ENCODE measurements around the gene SDHAF1. TPM values are rescaled to one million over a fixed set of nuclear protein-coding genes. Genes with fewer than 3 reads are reported as not detected.

The SDHAF1 gene
- total RNA-seq, 4 donors from 2014 or later = 17.6 to 40.1 (median 29.6) TPM

DNA sequence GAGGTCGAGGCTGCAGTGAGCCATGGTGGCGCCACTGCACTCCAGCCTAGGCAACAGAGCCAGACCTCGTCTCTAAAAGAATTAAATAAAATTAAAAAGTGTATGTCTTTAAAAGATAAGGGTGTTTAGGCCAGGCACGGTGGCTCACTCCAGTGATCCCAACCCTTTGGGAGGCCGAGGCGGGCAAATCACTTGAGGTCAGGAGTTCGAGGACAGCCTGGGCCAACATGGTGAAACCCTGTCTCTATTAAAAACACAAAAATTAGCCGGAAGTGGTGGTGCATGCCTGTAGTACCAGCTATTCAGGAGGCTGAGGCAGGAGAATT lies 7.5 kb upstream of the SDHAF1 start:
- Histone ChIP-seq H3K27ac (no peak overlapping the region), H3K4me1 (peaks cover 10 to 13% (median 10%) of the 10 kb centered on the region in 3 donors), H3K4me3 (peak overlapping the region in 3 of 4 donors; percentile 37 to 64 (median 41)), H3K9me3 (no peaks in the 10 kb centered on the region), H3K27me3 (peaks cover 0 to 62% (median 4%) of the 10 kb centered on the region in 4 donors), H3K36me3 (no peaks in the 10 kb centered on the region)
- DNase-seq = no peak
- 27 to 28% methylated on average over 8 of the region's 8 CpGs for WGBS, 2 donors
- intact Hi-C loops (cut with DNase I) = no loop called here
- no peak for TF ChIP-seq POLR2A (IDR thresholded peaks at IDR 0.05)
- TF ChIP-seq, protein P1, sequence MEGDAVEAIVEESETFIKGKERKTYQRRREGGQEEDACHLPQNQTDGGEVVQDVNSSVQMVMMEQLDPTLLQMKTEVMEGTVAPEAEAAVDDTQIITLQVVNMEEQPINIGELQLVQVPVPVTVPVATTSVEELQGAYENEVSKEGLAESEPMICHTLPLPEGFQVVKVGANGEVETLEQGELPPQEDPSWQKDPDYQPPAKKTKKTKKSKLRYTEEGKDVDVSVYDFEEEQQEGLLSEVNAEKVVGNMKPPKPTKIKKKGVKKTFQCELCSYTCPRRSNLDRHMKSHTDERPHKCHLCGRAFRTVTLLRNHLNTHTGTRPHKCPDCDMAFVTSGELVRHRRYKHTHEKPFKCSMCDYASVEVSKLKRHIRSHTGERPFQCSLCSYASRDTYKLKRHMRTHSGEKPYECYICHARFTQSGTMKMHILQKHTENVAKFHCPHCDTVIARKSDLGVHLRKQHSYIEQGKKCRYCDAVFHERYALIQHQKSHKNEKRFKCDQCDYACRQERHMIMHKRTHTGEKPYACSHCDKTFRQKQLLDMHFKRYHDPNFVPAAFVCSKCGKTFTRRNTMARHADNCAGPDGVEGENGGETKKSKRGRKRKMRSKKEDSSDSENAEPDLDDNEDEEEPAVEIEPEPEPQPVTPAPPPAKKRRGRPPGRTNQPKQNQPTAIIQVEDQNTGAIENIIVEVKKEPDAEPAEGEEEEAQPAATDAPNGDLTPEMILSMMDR (IDR thresholded peaks at IDR 0.05) = no peak

DNA sequence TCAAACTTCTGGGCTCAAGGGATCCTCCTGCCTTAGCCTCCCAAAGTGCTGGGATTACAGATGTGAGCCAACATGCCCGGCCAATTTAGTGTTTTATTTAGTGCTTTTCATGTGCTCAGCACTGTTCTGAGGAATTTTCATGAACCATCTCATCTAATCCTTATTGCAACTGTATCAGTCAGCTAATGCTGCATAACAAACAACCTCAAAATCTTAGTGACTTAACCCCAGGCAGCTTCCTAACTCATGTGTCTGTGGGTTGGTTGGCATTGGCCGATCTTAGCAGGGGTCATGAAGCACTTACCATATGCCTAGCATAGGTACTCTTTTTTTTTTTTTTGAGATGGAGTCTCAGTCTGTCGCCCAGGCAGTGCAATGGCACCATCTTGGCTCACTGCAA lies 6.2 kb upstream of the SDHAF1 start:
- WGBS, 2 donors = 67 to 100% methylated on average over 1 to 2 of the region's 3 CpGs
- TF ChIP-seq, protein P1 (IDR thresholded peaks at IDR 0.05) = no peak
- no peak for TF ChIP-seq POLR2A (IDR thresholded peaks at IDR 0.05)
- no peaks in the 10 kb centered on the region for H3K36me3 ChIP-seq
- H3K4me3 ChIP-seq = no peak overlapping the region
- no peak overlapping the region for H3K27ac ChIP-seq
- peaks cover 10 to 19% (median 12%) of the 10 kb centered on the region in 3 donors for H3K4me1 ChIP-seq
- no peaks in the 10 kb centered on the region for H3K9me3 ChIP-seq
- DNase-seq = no peak
- peaks cover 0 to 51% (median 4%) of the 10 kb centered on the region in 4 donors for H3K27me3 ChIP-seq
- intact Hi-C loops (cut with DNase I) = no loop called here

DNA sequence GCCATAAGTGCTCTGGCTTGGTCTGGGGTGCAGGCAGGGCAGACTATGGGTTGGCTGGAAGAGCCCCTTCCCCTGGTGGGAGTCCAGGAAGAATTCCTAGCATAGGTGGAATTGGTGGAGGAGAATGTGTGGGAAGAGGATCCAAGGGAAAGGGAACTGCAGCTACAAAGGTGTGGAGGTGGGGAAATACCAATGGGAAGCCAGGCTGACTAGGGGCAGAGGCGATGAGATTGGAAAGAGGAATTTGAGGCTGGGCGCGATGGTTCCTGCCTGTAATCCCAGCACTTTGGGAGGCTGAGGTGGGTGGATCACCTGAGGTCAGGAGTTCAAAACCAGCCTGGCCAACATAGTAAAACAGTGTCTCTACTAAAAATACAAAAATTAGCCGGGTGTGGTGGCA lies 4.8 kb upstream of the SDHAF1 start:
- Histone ChIP-seq H3K36me3 (no peaks in the 10 kb centered on the region), H3K9me3 (no peaks in the 10 kb centered on the region), H3K4me3 (no peak overlapping the region), H3K27ac (no peak overlapping the region), H3K4me1 (peaks cover 17 to 28% (median 20%) of the 10 kb centered on the region in 3 donors), H3K27me3 (peaks cover 0 to 38% (median 4%) of the 10 kb centered on the region in 4 donors)
- 79 to 88% methylated on average over 4 of the region's 4 CpGs for whole genome bisulfite sequencing, 2 donors
- TF ChIP-seq, protein P1 (IDR thresholded peaks at IDR 0.05) = no peak
- no peak for TF ChIP-seq POLR2A (IDR thresholded peaks at IDR 0.05)
- no peak for DNase-seq
- intact Hi-C loops (cut with DNase I) = no loop called here

DNA sequence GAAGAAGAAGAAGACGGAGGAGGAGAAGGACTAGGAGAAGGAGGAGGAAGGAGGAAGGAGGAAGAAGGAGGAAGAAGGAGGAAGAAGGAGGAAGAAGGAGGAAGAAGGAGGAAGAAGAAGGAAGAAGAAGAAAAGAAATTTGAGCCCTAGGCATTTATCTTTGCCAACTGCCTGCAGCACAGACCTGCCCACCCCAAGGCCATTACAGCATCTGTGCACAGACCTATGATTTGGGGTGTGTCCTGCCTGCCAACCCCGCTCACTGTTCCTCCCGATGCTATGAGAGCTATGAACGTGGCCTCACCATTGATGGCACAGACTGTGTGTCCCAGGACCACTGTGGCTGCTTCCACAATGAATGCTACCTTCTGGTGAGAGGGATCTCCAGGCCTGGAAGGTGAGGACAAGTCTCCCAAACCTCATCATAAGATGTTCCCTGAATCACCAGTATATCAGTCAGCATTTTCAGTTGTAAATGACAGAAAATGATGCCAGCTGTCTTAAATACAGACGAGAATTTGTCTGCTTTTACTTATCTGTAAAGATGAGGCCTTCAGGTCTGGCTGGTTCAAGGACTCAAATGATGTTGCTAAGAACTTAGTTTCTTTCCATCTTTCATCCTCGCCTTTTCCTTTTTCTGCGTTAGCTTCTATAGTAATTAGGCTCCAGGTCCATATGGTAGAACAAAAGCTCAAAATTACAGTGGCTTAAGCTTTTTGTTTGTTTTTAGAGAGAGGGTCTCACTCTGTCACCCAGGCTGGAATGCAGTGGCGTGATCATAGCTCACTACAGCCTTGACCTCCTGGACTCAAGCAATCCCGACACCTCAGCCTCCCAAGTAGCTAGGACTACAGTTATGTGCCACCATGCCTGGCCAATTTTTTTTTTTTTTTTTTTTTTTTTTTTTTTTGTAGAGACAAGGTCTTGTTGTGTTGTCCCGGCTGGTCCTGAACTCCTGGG lies 3.9 kb upstream of the SDHAF1 start:
- Histone ChIP-seq H3K27ac (no peak overlapping the region), H3K9me3 (no peaks in the 10 kb centered on the region), H3K4me3 (no peak overlapping the region), H3K36me3 (no peaks in the 10 kb centered on the region), H3K4me1 (peaks cover 17 to 35% (median 23%) of the 10 kb centered on the region in 3 donors), H3K27me3 (peaks cover 0 to 29% (median 4%) of the 10 kb centered on the region in 4 donors)
- TF ChIP-seq POLR2A (IDR thresholded peaks at IDR 0.05) = no peak
- TF ChIP-seq, protein P1 (IDR thresholded peaks at IDR 0.05) = no peak
- intact Hi-C loops (cut with DNase I) = no loop called here
- no peak for DNase-seq
- WGBS, 2 donors = 79 to 80% methylated on average over 9 of the region's 10 CpGs

DNA sequence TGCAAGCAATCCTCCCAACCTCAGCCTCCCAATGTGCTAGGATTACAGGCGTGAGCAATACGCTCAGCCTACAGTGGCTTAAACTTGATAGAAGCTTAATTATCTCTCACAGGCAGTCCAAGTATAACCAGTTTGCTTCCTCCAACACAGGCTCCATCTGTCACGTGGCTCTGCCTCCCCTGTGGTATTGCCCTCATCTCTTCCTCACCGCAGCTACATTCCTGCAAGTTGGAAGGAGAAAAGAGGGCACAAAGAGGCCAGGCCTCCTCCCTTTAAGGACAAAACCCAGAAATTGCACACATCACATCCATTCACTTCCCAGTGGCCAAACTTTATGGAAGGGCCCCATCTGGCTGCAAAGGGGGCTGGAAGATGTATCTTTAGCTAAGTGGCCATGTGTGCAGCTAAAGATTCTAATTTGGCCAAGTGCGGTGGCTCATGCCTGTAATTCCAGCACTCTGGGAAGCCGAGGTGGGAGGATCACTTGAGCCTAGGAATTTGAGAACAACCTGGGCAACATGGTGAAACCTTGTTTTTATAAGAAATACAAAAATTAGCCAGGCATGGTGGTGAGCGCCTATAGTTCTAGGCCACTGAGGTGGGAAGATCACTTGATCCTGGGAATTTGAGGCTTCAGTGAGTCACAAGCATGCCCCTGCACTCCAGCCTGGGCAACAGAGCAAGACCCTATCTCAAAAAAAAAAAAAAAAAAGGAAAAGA lies 3.1 kb upstream of the SDHAF1 start:
- Histone ChIP-seq H3K27me3 (peaks cover 0 to 20% (median 3%) of the 10 kb centered on the region in 4 donors), H3K27ac (no peak overlapping the region), H3K4me1 (peaks cover 19 to 39% (median 29%) of the 10 kb centered on the region in 3 donors), H3K4me3 (no peak overlapping the region), H3K9me3 (no peaks in the 10 kb centered on the region), H3K36me3 (peaks cover 0 to 2% (median 0%) of the 10 kb centered on the region in 3 donors)
- no peak for TF ChIP-seq POLR2A (IDR thresholded peaks at IDR 0.05)
- TF ChIP-seq, protein P1 (IDR thresholded peaks at IDR 0.05) = no peak
- WGBS, 2 donors = 77 to 90% methylated on average over 3 to 5 of the region's 7 CpGs
- no peak for DNase-seq
- intact Hi-C loops (cut with DNase I) = no loop called here
